DMS 273 treated with DMSO at 0.1 percent for 48 hours (cell line): Measurements from ENCODE around the gene AATF.

Source experiments
- DNase-seq: peaks from one replicate; lab custom pipeline; 2025; lab: John Stamatoyannopoulos, UW

Gene AATF

DNA sequence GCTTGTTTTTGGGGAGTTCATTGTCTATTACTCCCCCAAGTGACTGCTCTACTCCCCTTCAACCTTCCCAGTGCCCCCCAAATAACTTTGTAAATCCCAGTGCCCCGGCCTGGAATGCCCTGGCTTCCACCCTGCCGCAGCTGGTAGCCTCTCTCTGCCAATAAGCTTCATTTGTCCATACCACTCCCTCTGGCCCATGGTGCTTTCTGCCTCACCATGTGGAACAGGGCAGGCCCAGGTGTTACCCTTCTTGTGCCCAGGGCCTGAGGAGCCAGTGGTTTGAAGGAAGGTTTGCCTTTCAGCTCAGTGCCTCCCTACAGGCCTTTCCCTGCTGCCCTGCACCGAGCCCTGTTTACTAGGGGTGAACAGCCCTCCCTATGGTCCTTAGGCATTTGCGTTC is 134.2 kb downstream of the AATF start:
- no peak for DNase-seq

DNA sequence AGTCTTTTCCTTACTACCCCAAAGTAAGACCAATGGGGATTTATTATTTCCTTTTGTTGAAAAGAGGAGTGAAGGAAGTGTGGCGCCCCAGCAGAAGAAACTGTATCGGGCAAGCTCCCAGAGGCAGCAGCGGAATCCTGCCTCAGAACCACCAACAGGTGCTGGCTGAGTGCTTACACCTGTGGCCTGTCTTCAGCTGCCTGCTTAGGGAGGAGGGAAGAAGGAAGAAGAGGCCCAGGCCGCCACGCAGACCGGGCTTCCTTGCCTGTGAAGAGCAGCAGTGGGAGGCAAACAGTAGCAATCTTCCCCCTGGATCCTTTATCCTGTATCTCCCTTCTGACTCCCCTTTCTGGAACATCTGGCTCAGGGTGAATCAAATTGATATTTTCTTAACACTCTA is 134.7 kb downstream of the AATF start:
- no peak for DNase-seq

DNA sequence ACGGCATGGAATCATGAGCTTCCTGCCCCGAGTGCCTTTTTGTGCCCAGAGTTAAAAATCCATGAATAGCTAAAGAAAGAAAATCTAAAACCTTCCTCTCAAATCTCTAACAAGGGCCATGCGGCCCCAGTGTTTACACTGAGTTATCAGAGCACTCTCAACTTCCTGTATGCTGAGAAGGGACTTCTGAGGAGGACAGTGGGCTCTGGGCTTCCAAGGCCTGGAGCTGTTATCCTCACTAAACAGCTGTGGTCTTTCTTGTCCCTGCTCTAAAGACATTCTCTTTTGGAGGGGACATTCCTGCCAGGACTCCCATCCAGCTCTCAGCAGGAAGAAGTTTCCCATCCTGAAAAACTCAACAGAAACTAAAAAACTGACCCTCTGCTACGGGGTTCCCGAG is 135.6 kb downstream of the AATF start:
- no peak for DNase-seq

DNA sequence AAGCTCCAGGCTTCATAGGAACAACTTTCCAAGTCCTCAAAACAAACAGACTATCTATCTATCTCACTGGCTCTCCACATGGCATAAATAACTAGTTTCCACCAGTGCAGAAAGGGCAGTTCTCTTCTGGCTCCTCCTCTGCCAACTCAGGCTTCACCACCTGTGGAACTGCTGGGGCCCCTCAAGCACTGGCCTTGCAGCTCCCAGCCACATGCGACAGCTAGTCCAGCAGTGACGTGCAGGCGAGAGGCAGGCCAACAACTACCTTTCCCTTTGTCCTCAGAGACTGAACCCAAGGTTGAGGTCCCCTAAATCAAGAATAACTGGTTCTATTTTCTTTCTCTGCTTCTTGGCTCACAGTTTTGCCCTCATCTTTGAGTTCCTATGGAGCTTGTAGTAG is 137.6 kb downstream of the AATF start:
- no peak for DNase-seq

DNA sequence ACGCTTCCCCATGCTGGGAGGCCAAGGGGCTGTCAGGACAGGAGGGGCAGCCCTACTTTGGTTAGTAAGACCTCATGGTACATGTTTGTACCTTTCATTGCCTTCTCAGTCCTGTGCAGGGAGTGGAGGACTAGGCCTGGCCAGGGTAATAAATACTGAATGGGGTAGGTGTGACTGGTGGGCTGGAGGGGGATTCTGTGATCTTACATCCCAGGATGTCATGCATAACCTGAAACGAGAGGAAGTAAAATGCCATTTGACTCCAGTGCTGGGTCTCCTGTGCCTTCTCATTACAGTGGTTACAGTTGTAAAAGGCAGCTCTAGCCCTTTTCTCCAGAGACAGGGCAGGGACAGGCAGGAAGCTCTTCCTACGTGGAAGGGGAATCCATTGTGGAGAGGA is 138.2 kb downstream of the AATF start:
- DNase-seq, result no peak

DNA sequence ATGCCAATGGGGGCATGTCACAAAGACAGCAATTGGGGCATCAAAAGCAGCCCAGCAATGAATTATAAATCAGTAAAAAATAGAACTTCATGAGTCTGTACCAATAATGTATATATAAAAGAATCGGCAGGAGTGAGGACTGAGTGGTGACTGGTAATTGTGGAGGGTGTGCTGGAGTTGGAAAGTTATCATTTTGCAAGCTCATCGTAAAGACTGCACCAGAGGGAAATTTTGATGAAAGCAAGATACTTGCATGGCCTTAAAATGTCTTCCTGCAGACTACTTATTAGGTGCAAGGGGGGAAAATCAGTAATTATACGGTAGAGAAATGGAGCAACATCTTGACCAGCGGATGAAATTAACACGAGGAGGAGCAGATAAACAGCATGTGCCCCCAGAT is 138.9 kb downstream of the AATF start:
- DNase-seq, result no peak

DNA sequence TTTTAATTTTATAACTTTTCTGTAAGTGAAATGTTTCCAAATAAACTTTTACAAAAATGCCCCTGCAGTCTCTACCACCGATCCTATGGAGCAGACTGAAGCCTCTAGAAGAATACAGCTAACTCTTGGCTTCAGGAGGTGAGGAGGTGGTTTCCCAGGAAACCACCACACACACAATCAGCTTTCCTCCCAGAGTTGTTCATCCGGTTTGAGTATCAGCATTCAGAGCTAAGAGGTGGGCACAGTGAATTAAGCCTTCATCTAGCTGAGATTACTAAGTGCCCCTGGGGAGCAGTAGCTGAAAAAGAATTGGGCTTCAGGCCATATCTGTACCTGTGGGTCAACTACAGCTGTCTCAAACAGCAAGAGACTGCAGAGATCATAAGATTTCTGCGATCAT is 139.7 kb downstream of the AATF start:
- DNase-seq, result no peak

DNA sequence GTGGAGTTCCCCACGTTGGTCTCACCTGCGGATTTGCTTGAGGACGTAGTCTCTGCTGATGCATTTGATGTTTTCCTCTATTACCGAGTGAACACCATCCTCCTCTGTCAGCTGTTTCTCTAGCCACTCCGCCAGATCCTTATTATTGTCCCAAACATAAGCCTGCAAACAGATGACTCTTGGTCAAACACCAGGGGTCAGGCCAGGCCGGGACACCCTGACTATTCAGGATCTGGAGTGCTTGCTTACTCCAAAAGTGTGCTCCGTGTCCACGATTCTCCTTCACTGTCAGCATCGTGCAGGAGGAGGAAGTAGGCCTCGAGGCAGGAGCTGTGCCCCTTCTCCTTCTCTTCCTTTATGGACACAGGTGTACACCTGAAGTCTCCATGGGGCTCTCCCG is 140.2 kb downstream of the AATF start:
- DNase-seq, result no peak

DNA sequence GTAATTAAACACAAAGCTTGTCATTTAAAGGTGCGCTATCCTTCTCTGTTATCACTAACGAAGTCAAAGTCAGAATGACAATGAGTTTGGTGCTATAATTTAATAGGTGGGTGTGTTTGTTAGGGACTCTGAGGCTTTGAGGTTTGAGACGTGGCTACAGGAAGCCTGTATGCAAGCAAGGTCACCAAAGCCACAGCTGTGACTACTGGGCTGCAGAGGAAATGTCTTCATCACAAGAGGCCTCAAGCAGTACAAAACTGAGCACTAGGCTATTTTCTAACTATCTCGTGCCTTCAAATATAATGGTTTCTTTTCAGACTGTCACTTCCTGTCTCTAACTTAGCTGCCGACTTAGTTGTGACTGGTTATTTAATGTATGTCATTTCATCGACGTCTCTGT is 141.2 kb downstream of the AATF start:
- no peak for DNase-seq

DNA sequence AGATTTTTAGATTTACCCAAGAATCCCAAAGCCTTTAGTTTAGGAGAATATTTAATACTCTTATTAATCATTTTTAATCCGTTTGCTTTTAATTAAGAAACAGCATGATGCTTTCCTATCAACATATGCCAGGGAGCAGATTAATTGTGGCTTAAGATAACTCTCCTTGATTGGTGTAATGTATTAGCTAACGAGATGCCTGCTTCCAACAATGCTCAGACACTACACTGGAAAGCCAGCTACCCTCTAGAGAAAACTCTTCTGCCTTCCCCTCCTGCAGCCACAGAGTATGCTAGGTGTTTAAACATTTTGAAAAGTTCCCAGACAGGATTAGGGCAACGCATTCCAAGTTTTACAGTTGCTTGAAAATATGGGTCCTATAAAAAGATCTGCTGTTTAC is 142.2 kb downstream of the AATF start:
- no peak for DNase-seq

DNA sequence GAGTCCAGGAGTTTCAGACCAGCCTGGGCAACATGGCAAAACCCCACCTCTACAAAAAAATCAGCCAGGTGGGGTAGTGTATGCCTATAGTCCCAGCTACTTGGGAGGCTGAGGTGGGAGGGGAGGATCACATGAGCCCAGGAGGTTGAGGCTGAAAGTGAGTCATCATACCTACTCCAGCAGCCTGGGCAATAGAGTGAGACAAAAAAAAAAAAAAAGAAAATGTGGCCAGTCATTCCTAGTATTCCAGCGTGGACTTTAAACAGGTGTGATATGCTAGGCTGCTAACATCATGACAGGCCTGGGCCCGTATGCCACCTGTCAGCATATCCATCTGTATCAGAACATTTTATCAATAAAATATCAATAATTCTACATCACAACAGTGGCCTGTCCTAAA is 143.3 kb downstream of the AATF start:
- no peak for DNase-seq

DNA sequence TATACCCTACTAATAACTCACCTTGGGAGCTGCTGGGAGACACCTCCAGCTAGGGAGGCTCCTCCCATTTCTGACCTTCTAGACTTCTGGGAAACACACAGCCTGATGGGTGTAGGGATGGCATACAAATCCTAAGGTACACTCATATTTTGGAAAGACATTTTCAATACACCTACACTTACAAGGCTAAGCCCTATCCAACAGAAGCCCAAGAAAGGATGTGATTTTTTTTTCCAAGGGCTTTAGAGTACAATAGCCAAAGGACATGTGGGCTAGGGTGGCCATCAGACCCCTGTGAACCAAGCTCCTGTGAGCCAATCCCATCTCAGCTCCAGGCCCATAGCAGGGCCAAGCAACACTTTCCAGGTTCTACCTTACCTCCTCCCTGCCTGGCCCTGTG is 143.9 kb downstream of the AATF start:
- DNase-seq, result no peak

DNA sequence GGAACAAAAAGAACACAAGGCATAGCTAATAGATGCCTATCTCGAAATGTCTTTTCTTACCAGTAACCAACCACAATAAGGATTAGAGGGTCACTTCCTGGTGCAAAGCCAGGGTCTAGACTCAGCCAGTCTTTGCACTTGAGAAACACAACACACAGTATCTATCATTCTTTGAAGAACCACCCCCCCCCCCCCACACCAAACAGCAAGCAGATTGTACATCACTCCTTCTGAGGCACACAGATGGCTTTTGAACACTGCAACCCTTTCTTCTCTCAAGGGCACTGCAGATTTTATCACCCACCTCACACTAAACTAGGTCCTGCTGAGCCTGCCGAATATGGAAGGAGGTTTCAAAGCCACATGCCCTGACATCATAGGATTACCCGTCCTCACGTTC is 145.6 kb downstream of the AATF start:
- DNase-seq, result no peak

DNA sequence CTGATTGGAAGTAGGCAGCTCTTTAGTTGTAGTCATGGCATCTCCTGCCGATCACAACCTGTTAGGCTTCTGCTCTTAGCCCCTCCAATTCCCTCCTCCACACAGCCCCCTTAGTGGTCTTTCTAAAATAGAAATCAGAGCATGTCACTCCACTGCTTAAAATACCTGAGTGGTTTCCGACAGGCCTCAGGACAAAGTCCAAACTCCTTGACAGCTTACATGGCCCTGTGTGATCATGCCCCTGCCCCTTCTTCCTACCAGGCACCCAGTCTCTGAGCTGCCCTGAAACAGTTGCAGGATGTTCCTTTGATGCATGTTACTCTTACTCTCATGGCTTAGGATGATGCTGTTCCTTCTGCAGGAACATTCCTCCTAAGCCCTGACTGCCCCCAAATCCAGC is 147.3 kb downstream of the AATF start:
- DNase-seq, result no peak

DNA sequence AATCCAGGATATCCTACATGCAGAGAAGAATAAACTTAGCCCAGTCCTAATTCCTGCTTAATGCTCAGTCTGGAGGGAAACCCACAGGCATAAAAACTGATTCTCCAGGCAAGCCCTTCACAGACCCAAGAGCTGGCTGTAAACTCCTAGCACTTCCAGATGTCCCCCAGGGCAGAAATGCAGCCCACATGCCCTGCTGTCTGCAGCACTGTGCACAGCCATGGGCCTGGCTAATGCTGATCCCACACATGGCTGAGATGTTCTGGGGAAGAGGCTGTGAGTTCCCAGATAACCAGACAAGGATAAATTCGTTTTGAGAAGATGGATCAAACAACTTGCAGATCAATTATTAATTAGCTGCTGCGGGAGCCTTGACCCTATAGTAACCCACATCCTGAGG is 148.4 kb downstream of the AATF start:
- no peak for DNase-seq

DNA sequence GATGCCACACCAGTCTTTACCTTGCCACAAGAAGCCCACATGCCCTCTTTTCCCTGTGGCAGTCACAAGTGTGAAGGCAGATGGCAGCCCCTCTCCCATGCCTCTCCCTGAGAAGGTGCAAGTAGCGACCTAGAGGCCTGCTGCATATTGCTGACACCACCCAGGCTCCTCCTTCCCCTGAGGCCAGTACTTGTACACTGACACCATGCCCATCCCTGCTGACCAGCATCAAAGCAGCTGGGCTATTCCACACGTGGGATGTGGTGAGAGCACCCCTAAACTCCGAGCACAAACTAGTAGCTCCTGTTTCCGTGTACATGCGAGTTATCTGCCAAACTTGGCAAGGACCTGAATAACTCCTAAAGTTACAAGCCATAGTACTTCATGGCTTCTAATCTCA is 149.4 kb downstream of the AATF start:
- no peak for DNase-seq

DNA sequence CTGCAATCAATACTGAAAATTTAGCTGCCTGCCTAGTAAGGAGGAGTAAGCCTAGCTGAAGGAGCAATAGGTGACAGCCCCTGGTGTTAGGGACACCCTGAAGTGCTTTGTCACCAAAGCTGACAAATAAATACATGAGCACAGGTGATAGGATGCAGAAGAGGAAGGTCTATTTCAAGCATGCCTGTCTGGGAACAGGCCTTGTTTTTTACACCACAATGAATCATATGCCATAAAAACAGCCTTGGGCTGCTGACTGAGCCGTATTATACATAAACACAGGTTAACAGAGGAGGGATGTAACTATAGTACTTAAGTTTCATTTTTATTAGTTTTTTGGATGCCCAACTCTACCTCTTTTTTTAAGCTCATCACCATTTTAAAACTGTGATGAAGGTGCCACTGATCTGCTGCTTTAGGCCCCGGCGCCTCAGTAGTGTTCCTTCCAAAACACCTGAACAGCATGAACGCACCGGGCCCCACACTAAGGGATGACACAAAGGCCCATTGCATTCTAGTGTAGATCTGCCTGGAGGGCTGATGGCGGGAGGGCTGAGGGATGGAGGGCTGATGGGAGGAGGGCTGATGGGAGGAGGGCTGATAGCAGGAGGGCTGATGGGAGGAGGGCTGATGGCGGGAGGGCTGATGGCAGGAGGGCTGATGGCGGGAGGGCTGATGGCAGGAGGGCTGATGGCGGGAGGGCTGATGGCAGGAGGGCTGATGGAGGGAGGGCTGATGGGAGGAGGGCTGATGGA is 150.3 kb downstream of the AATF start:
- no peak for DNase-seq

DNA sequence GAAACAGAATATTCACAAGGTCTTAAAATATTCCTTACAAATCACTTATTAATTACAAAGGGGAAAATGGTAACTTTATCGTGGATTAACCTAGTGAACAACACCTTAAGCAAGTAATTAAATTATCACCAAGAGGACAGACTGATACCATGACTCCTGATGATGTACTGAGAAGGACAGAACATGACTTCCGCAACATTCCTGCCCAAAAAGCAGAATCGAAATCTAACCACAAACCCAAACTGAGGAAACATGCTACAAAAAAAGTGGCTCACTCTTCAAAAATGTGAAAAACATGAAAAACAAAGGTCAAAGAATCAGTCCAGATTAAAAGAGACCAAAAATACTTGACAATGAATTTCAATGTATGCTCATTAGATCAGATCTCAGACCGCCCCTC is 151.5 kb downstream of the AATF start:
- no peak for DNase-seq

DNA sequence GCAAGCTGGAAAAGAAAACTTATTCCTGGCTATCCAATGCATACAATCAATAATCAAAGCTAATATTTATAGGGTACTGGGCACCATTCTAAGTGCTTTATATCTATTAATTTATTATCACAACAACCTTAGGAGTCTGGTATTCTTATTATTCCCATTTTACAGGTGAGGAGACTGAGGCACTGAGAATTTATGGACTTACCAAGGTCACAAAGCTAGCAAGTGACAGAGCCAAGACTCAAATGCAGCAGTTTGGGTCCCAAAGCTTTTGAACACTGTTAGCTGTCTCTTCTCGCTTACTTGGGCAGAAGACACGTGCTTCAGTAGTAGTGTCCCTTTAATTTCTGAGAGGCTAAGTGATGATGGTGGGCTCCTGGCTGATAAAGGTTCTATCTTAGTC is 152.6 kb downstream of the AATF start:
- DNase-seq, result no peak

DNA sequence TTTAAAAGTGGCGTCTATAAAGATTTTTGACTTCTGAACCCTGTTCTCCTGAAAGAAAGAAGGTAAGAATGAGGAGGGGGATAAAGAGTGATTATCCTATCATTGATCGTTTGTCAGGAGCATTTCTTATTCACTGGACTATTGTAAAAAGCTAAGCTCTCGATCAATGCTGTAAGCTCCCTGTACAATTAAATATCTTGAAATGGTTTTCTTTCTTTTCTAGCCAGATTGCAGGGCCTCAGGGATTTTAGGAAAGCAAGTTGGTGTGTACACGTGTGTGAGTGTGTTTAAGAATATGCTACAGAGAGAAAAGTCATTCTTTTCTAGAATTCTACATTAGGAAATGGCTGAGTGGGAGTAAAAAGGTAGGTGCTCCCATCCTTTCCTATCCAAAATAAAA is 154.5 kb downstream of the AATF start:
- DNase-seq, result no peak

DNA sequence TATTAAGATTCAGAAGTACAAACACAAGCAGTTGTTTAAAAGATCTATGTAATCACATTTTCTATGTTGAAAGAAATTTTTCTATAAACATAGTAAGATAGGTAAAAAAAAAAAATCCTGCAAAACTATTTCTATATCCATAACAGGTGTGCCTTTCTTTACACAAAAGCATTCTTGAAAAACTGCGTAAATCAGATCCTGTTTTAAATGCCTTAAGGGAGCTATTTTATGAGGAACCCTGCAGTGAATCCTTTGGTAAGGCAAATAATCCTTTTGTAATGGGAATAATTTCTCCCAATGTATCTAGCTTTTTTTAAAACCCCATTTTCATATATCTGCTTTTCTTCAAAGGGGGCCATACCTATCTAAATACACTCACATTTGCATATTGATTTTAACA is 157.3 kb downstream of the AATF start:
- no peak for DNase-seq
